COLO829 (cell line): Measurements from ENCODE around the gene GDPD3.

Source experiments
- DNase-seq: peaks from one replicate; pipeline ENCODE4 v3.0.0; 2012; ENCODE audit warnings: low spot score

GDPD3 gene

GRCh38 chr16:30077656-30078055 lies 35.7 kb downstream of the GDPD3 start:
- no peak for DNase-seq

GRCh38 chr16:30076276-30076791 lies 37.0 kb downstream of the GDPD3 start:
- DNase-seq, result no peak

- peak; percentile 95 for DNase-seq
Measured at GRCh38 chr16:30075503-30076275, 37.6 kb downstream of the GDPD3 start, which contains the start of gene PPP4C. Gene PPP4C (plus strand): TSS chr16:30075994. CDS start chr16:30076378, 384 bp downstream.

- no peak for DNase-seq
Measured at GRCh38 chr16:30070490-30070889, 42.8 kb downstream of the GDPD3 start.

GRCh38 chr16:30069611-30070462 lies 43.5 kb downstream of the GDPD3 start:
- DNase-seq, result peak; percentile 70

GRCh38 chr16:30068750-30069610 lies 44.4 kb downstream of the GDPD3 start:
- DNase-seq, result no peak

GRCh38 chr16:30068333-30068732 lies 45.0 kb downstream of the GDPD3 start:
- DNase-seq, result no peak

GRCh38 chr16:30067584-30067916 lies 45.8 kb downstream of the GDPD3 start:
- DNase-seq, result no peak

GRCh38 chr16:30066761-30067583 lies 46.4 kb downstream of the GDPD3 start:
- no peak for DNase-seq

GRCh38 chr16:30065943-30066760 lies 47.2 kb downstream of the GDPD3 start:
- DNase-seq, result no peak

- peak; percentile 86 for DNase-seq
Measured at GRCh38 chr16:30065102-30065942, 48.0 kb downstream of the GDPD3 start, which contains the start of gene ALDOA. Gene ALDOA (plus strand): TSS chr16:30065760. CDS start chr16:30066898, 1,138 bp downstream.

GRCh38 chr16:30064729-30065101 lies 48.6 kb downstream of the GDPD3 start:
- no peak for DNase-seq

- DNase-seq, result no peak
Measured at GRCh38 chr16:30063893-30064728, 49.2 kb downstream of the GDPD3 start.

GRCh38 chr16:30063278-30063892 lies 50.0 kb downstream of the GDPD3 start:
- no peak for DNase-seq

GRCh38 chr16:30060836-30061554 lies 52.3 kb downstream of the GDPD3 start:
- no peak for DNase-seq

GRCh38 chr16:30060346-30060745 lies 53.0 kb downstream of the GDPD3 start:
- no peak for DNase-seq

GRCh38 chr16:30054959-30055553 lies 58.3 kb downstream of the GDPD3 start:
- no peak for DNase-seq
